ENCODE results near the gene IGFL1.

DNA sequence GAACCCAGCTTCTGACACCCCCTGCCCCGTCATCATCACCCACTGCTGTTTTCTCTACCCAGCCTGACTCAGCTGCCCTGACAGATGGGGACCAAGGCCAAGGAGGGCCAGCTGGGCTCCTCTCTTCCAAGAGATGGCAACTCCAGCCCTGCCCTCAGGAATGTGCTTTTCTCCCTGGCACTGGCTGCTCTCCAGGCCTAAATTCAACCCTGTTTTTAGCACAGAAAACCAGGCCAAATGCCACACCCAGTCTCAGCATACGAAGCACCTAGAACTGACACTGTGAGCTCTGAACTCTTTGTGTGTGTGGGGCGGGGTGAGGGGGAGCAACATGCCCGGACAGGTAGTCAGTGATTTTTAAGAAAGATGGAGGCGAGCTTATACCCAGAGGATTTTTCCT lies 23.4 kb upstream of the IGFL1 start:
- TF ChIP-seq POLR2A (IDR thresholded peaks at IDR 0.05) (no peak), EP300 (IDR thresholded peaks at IDR 0.05) (no peak)
- TF ChIP-seq, protein P1, sequence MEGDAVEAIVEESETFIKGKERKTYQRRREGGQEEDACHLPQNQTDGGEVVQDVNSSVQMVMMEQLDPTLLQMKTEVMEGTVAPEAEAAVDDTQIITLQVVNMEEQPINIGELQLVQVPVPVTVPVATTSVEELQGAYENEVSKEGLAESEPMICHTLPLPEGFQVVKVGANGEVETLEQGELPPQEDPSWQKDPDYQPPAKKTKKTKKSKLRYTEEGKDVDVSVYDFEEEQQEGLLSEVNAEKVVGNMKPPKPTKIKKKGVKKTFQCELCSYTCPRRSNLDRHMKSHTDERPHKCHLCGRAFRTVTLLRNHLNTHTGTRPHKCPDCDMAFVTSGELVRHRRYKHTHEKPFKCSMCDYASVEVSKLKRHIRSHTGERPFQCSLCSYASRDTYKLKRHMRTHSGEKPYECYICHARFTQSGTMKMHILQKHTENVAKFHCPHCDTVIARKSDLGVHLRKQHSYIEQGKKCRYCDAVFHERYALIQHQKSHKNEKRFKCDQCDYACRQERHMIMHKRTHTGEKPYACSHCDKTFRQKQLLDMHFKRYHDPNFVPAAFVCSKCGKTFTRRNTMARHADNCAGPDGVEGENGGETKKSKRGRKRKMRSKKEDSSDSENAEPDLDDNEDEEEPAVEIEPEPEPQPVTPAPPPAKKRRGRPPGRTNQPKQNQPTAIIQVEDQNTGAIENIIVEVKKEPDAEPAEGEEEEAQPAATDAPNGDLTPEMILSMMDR (IDR thresholded peaks at IDR 0.05): no peak
